Ovary (tissue), 9 donors: ENCODE measurements around the gene ICA1L. TPM values are rescaled to one million over a fixed set of nuclear protein-coding genes. Genes with fewer than 3 reads are reported as not detected.

Experiments used
- DNase-seq, 5 donors: peaks; one replicate each; pipeline ENCODE4 v3.0.0-alpha.2; 2019 to 2020
- H3K27ac ChIP-seq, 2 donors: fragments of 200-600 bp; one replicate each; pipeline versions ENCODE4 v1.5.1 to v1.8.0; 2019 to 2022
- H3K27me3 ChIP-seq: fragments of 200-600 bp; one replicate; pipeline ENCODE4 v1.8.0; 2022
- H3K36me3 ChIP-seq: fragments of 200-600 bp; sonication (generic); one replicate; pipeline ENCODE4 v1.5.1; 2019
- H3K4me1 ChIP-seq: one replicate; pipeline ENCODE4 v1.8.1; 2013; ENCODE audit warnings: mild to moderate bottlenecking, moderate library complexity; ENCODE audit not compliant: insufficient read depth
- H3K4me3 ChIP-seq: fragments of 200-600 bp; sonication (generic); one replicate; pipeline ENCODE4 v1.5.1; 2017
- H3K9me3 ChIP-seq, 2 donors: fragments of 200-600 bp in 1 of 2; sonication (generic) in 1 of 2; one replicate each; pipeline versions ENCODE4 v1.5.1 to v1.8.1; 2013 to 2019; ENCODE audit warnings: mild to moderate bottlenecking in 1 of 2, moderate library complexity in 1 of 2
- EP300 ChIP-seq: sonication (generic); formaldehyde crosslinking; IDR thresholded peaks from one replicate; pipeline ENCODE4 v1.6.1; 2017; ENCODE audit warnings: antibody characterized with exemption
- POLR2A ChIP-seq: fragments of 450-650 bp; IDR thresholded peaks from one replicate; pipeline ENCODE4 v1.6.1; 2017; ENCODE audit warnings: antibody characterized with exemption, mild to moderate bottlenecking, moderate library complexity
- WGBS, 3 donors: extraction: QIAGEN DNeasy Blood & Tissue Kit in 1 of 3; methylation state at CpG; one replicate each; pipeline versions ENCODE4 v1.1.5 to v1.1.7; 2013 to 2017; 5-methylcytosine and 5-hydroxymethylcytosine counted together
- intact Hi-C, 4 donors: fragments of 100-400 bp; cut with DNase I; formaldehyde crosslinking; loops; one replicate each; pipeline versions ENCODE4 v1.11.0 to v1.15.1; 2022 to 2023
- polyA plus RNA-seq, 2 donors: library from polyadenylated mRNA; stranded (reverse); fragments of 200-250 nt in 1 of 2; fragments of 350-450 nt in 1 of 2; fragmentation: Illumina TruSeq in 1 of 2; extraction: RNeasy Lipid Tissue Mini Kit (QIAGEN cat#74804) in 1 of 2; gene quantifications; one replicate each; pipeline ENCODE4 v1.2.3, GENCODE V29; 2013 to 2014
- total RNA-seq, 7 donors: library from RNA; depleted of rRNA in 2 of 7; stranded (reverse); fragments of >200 nt in 2 of 7; fragmentation: NEBNext Ultra II Directional in 3 of 7; extraction: Animal tissue kit (Norgen Biotek cat#: 25700) in 3 of 7; gene quantifications; one replicate each; pipeline versions ENCODE4 v1.1.0 to v1.2.4, GENCODE V29; 2016 to 2023
- TF ChIP-seq, protein P1 (sequence below), 3 donors: fragments of 450-650 bp in 2 of 3; fragments of 200-600 bp in 1 of 3; IDR thresholded peaks; one replicate each; pipeline versions ENCODE4 v1.5.1 to v1.8.0; 2016 to 2022; ENCODE audit warnings: antibody characterized with exemption in 3 of 3, mild to moderate bottlenecking in 1 of 3
- donor health status: DM: no; HTN: no; CAD: no; lungs with moderate emphysema.
- donor health status: DM: no; HTN: no; CAD: no.
- donor health status: Bipolar disorder and iron deficiency.
- donor health status: DM: yes; HTN: yes; CAD: no.
- donor health status: DM: no; HTN: no; CAD: no.
- donor health status: DM: yes; HTN: yes; CAD: no.

The ICA1L gene
- total and polyA plus RNA-seq, 9 donors = 6.3 to 24.6 (median 19.7) TPM

DNA sequence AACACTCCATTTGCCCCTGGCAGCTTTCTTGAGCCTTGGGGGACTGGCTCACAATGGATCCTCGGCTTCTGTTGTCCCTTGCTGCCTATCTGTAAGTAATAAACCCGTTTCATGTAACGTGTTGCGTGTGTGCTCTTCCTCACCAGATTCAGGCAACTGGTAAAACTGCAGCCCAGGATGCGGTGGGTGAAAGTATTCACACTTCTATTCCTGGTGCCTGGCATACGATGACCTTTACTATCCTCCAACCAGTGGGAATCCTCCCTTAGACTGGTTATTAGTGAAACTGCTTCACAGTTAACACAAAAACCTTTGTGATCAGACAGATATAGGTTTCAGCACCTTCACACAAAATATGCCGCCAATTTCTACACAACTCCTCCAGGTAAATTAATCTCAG is 13.6 kb upstream of the ICA1L start:
- no peak for TF ChIP-seq EP300
- TF ChIP-seq, protein P1, sequence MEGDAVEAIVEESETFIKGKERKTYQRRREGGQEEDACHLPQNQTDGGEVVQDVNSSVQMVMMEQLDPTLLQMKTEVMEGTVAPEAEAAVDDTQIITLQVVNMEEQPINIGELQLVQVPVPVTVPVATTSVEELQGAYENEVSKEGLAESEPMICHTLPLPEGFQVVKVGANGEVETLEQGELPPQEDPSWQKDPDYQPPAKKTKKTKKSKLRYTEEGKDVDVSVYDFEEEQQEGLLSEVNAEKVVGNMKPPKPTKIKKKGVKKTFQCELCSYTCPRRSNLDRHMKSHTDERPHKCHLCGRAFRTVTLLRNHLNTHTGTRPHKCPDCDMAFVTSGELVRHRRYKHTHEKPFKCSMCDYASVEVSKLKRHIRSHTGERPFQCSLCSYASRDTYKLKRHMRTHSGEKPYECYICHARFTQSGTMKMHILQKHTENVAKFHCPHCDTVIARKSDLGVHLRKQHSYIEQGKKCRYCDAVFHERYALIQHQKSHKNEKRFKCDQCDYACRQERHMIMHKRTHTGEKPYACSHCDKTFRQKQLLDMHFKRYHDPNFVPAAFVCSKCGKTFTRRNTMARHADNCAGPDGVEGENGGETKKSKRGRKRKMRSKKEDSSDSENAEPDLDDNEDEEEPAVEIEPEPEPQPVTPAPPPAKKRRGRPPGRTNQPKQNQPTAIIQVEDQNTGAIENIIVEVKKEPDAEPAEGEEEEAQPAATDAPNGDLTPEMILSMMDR (IDR thresholded peaks at IDR 0.05) = no peak
- H3K36me3 ChIP-seq = no peaks in the 10 kb centered on the region
- H3K4me3 ChIP-seq = no peak overlapping the region
- intact Hi-C loops = no loop called here
- no peak for DNase-seq
- H3K27me3 ChIP-seq = no peaks in the 10 kb centered on the region
- no peak overlapping the region for H3K27ac ChIP-seq
- H3K9me3 ChIP-seq = no peaks in the 10 kb centered on the region
- 34 to 57% (median 45%) methylated on average over 7 of the region's 7 CpGs for WGBS, 3 donors
- H3K4me1 ChIP-seq = peaks cover 5% of the 10 kb centered on the region

DNA sequence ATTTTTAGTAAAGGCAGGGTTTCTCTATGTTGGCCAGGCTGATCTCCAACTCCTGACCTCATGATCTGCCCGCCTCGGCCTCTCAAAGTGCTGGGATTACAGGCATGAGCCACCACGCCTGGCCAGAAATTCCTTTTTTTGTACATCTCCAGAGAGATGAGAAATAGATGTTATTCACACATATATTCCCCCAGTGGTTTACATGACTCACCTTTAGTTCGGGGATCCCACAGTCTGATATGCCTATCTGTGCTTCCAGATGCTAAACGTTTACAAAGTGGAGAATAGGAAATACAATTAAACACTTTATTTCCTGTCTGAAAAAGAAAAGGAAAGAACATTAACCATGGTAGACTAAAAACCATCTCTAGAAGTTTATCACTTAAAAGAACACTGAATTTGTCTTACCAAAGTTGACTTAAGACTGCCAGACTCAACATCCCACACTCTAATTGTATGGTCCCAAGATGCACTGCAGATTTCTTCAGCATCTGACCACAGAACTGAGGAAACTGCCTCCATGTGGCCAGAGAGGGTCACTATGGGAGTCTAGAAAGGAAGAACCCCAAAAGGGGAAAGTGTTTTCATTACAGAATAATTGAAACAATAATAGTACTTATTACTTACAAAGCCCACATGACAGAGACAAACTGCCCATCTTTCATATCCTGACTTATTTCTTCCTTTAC is 12.6 kb upstream of the ICA1L start:
- intact Hi-C loops = no loop called here
- no peak overlapping the region for H3K27ac ChIP-seq
- no peaks in the 10 kb centered on the region for H3K27me3 ChIP-seq
- no peak overlapping the region for H3K4me3 ChIP-seq
- H3K4me1 ChIP-seq = peaks cover 5% of the 10 kb centered on the region
- no peaks in the 10 kb centered on the region for H3K9me3 ChIP-seq
- 69 to 75% (median 72%) methylated on average over 5 of the region's 5 CpGs for WGBS, 3 donors
- H3K36me3 ChIP-seq = no peaks in the 10 kb centered on the region
- DNase-seq = no peak
- TF ChIP-seq POLR2A (no peak), EP300 (no peak)

GRCh38 chr2:202881570-202881969 is 10.0 kb upstream of the ICA1L start:
- intact Hi-C loops = no loop called here
- Histone ChIP-seq H3K4me3 (no peak overlapping the region), H3K36me3 (no peaks in the 10 kb centered on the region), H3K4me1 (peaks cover 5% of the 10 kb centered on the region), H3K27me3 (no peaks in the 10 kb centered on the region), H3K9me3 (no peaks in the 10 kb centered on the region), H3K27ac (no peak overlapping the region)
- WGBS, 3 donors = 65 to 89% (median 69%) methylated on average over 4 of the region's 4 CpGs
- TF ChIP-seq POLR2A (no peak), EP300 (no peak)
- TF ChIP-seq, protein P1 (IDR thresholded peaks at IDR 0.05) = no peak
- no peak for DNase-seq

GRCh38 chr2:202877699-202878098 is 6.1 kb upstream of the ICA1L start:
- no peak for DNase-seq
- Histone ChIP-seq H3K27me3 (no peaks in the 10 kb centered on the region), H3K27ac (no peak overlapping the region), H3K4me3 (no peak overlapping the region), H3K36me3 (no peaks in the 10 kb centered on the region), H3K4me1 (no peaks in the 10 kb centered on the region), H3K9me3 (no peaks in the 10 kb centered on the region)
- TF ChIP-seq, protein P1 (IDR thresholded peaks at IDR 0.05) = no peak
- TF ChIP-seq EP300 = no peak
- TF ChIP-seq POLR2A = no peak
- WGBS, 3 donors = 96 to 98% (median 98%) methylated on average over 2 of the region's 2 CpGs
- intact Hi-C loops = loop anchor here in 2 of 4 donors (10.0 kb wide), 1 partner anchor 293 kb away; no protein-coding TSS in a partner anchor
